K562 (cell line): ENCODE results near the gene ETV3. TPM values are rescaled to one million over a fixed set of nuclear protein-coding genes. Genes with fewer than 3 reads are reported as not detected.
"Not testable (repeated sequence)": the region's sequence is repeated elsewhere in the genome, so short reads cannot be mapped to it uniquely, and the experiment has no call there.

Experiments
- ATAC-seq: fragments of 200-7000 bp; cut with Tn5 transposase; 3 replicates; pipeline ENCODE4 v1.9.1; 2020; ENCODE audit warnings: moderate library complexity
- BruUV-seq: library from RNA; stranded (reverse); fragments of 400-500 nt; replicated peaks from 2 replicates; lab custom pipeline; 2021; lab: Mats Ljungman, UMichigan
- CTCF ChIA-PET: fragments of 300-600 bp; formaldehyde crosslinking; extraction: SDS; loops from one replicate; lab custom pipeline; 2021; ENCODE audit warnings: low intra/inter-chr PET ratio; lab: Yijun Ruan, JAX
- POLR2A ChIA-PET: fragments of 300-600, 350-650 bp; sonication (Branson Sonifier 250); formaldehyde crosslinking; extraction: SDS; loops from one replicate; lab custom pipeline; 2021; ENCODE audit warnings: antibody characterized with exemption, inconsistent platforms; lab: Yijun Ruan, JAX
- DNase-seq, 4 experiments: peaks; one replicate each; pipeline versions ENCODE4 v3.0.0 to v3.0.0-alpha.2; 2011 to 2018; ENCODE audit warnings: low spot score in 3 of 4, mixed read lengths in 3 of 4; ENCODE audit errors: extremely low read depth in 1 of 4
- FAIRE-seq: peaks from 2 replicates; lab custom pipeline; 2011; peaks lifted over from hg19 to GRCh38; lab: Jason Lieb, UNC
- H2AFZ ChIP-seq: 2 replicates; pipeline ENCODE4 v1.6.0; 2011; ENCODE audit warnings: low read depth, low read length, control low read depth, inconsistent platforms
- H3K27ac ChIP-seq: fragments of 200-600 bp; 3 replicates; pipeline ENCODE4 v1.8.0; 2011; ENCODE audit warnings: low read depth, mild to moderate bottlenecking, control low read depth, inconsistent platforms, low read length, moderate library complexity, mixed read lengths; ENCODE audit errors: extremely low read depth
- H3K27me3 ChIP-seq, 2 experiments: fragments of 300-600 bp in 1 of 2; 2 replicates in 1 of 2; 3 replicates in 1 of 2; pipeline versions ENCODE4 v1.6.0 to v1.8.0; 2011; ENCODE audit warnings: inconsistent platforms in 2 of 2, low read length in 2 of 2, mild to moderate bottlenecking in 1 of 2, mixed read lengths in 1 of 2, moderate library complexity in 1 of 2; ENCODE audit not compliant: control insufficient read depth in 2 of 2, insufficient read depth in 2 of 2
- H3K36me3 ChIP-seq: fragments of 300-600 bp; 3 replicates; pipeline ENCODE4 v1.8.0; 2011; ENCODE audit warnings: mild to moderate bottlenecking, low read length, inconsistent platforms; ENCODE audit not compliant: control insufficient read depth, insufficient read depth
- H3K4me1 ChIP-seq, 2 experiments: fragments of 200-600 bp in 1 of 2; replicated peaks in 1 of 2; 2 replicates in 1 of 2; 3 replicates in 1 of 2; pipeline versions ENCODE4 v1.5.1 to v1.8.0; 2011; ENCODE audit warnings: inconsistent platforms in 2 of 2, low read length in 2 of 2, mild to moderate bottlenecking in 1 of 2, mixed read lengths in 1 of 2, moderate library complexity in 1 of 2; ENCODE audit not compliant: control insufficient read depth in 2 of 2, insufficient read depth in 2 of 2
- H3K4me2 ChIP-seq: 2 replicates; pipeline ENCODE4 v1.6.1; 2011; ENCODE audit warnings: low read length, control low read depth, inconsistent platforms, mixed read lengths; ENCODE audit not compliant: insufficient read depth
- H3K4me3 ChIP-seq: fragments of 200-600 bp; sonication (generic), shearing (Covaris generic); 2 replicates; pipeline ENCODE4 v1.5.1; 2016; ENCODE audit warnings: control low read depth, inconsistent platforms
- H3K79me2 ChIP-seq: fragments of 200-600 bp; 3 replicates; pipeline ENCODE4 v1.8.0; 2011; ENCODE audit warnings: low read length, inconsistent platforms; ENCODE audit not compliant: control insufficient read depth, insufficient read depth
- H3K9ac ChIP-seq, 2 experiments: 2 replicates each; pipeline versions ENCODE4 v1.6.0 to v1.6.1; 2011; ENCODE audit warnings: low read depth in 2 of 2, low read length in 2 of 2, control low read depth in 1 of 2, inconsistent platforms in 1 of 2, mild to moderate bottlenecking in 1 of 2, mixed read lengths in 1 of 2; ENCODE audit not compliant: insufficient read depth in 1 of 2
- H3K9me1 ChIP-seq: one replicate; pipeline ENCODE4 v1.6.0; 2011; ENCODE audit warnings: inconsistent platforms, mild to moderate bottlenecking, low read length, moderate library complexity; ENCODE audit not compliant: control insufficient read depth, insufficient read depth
- H3K9me3 ChIP-seq: replicated peaks from 2 replicates; pipeline ENCODE4 v1.5.1; 2011; ENCODE audit warnings: low read depth, low read length, inconsistent platforms; ENCODE audit not compliant: control insufficient read depth, insufficient read depth
- H4K20me1 ChIP-seq: replicated peaks from 2 replicates; pipeline ENCODE4 v1.6.1; 2011; ENCODE audit warnings: low read length, inconsistent platforms, mixed read lengths; ENCODE audit not compliant: control insufficient read depth, insufficient read depth
- CEBPG ChIP-seq, 3 experiments: fragments of 200-800 bp in 1 of 3; sonication (Bioruptor generic) in 1 of 3; sonication (generic) in 1 of 3; formaldehyde crosslinking in 1 of 3; IDR thresholded peaks in 2 of 3; conservative IDR thresholded peaks in 1 of 3; 2 replicates each; pipeline versions ENCODE4 v1.6.1 to v1.8.0; 2016 to 2022; ENCODE audit warnings: missing compliant biosample characterization in 2 of 3, missing genetic modification characterization in 2 of 3, mild to moderate bottlenecking in 1 of 3, missing genetic modification reagents in 1 of 3
- HMGN3 ChIP-seq: IDR thresholded peaks from 2 replicates; pipeline ENCODE4 v1.6.1; 2011; ENCODE audit warnings: borderline replicate concordance, low read depth, mild to moderate bottlenecking, mixed read lengths, low read length; ENCODE audit not compliant: insufficient read length; ENCODE audit errors: extremely low read depth
- MCM5 ChIP-seq: fragments of 450-650 bp; IDR thresholded peaks from 2 replicates; pipeline ENCODE4 v1.6.1; 2016; ENCODE audit warnings: low read depth
- MYBL2 ChIP-seq, 2 experiments: fragments of 450-650 bp in 1 of 2; sonication (generic) in 1 of 2; formaldehyde crosslinking in 1 of 2; IDR thresholded peaks; 2 replicates each; pipeline versions ENCODE4 v1.6.1 to v1.8.1; 2017 to 2022; ENCODE audit warnings: borderline replicate concordance in 1 of 2, inconsistent platforms in 1 of 2, low read depth in 1 of 2, mild to moderate bottlenecking in 1 of 2, missing genetic modification reagents in 1 of 2, moderate library complexity in 1 of 2
- NBN ChIP-seq: fragments of 450-650 bp; IDR thresholded peaks from 2 replicates; pipeline ENCODE4 v1.6.1; 2016; ENCODE audit warnings: low read depth, mild to moderate bottlenecking
- NR2C2 ChIP-seq, 2 experiments: fragments of 200-800 bp in 1 of 2; sonication (Bioruptor generic) in 1 of 2; sonication (generic) in 1 of 2; formaldehyde crosslinking in 1 of 2; IDR thresholded peaks; 2 replicates each; pipeline versions ENCODE4 v1.6.1 to v1.8.0; 2016 to 2022; ENCODE audit warnings: mild to moderate bottlenecking in 1 of 2, missing compliant biosample characterization in 1 of 2, missing genetic modification characterization in 1 of 2, missing genetic modification reagents in 1 of 2
- PHB ChIP-seq: fragments of 250-450 bp; sonication (Bioruptor Pico); IDR thresholded peaks from 2 replicates; pipeline ENCODE4 v1.5.0; 2021
- POLR2H ChIP-seq: IDR thresholded peaks from 2 replicates; pipeline ENCODE4 v1.6.1; 2016; ENCODE audit warnings: missing genetic modification characterization, low read depth, mild to moderate bottlenecking, control low read depth, missing compliant biosample characterization, moderate library complexity
- TAF9B ChIP-seq: fragments of 450-650 bp; IDR thresholded peaks from 2 replicates; pipeline ENCODE4 v1.6.1; 2018; ENCODE audit warnings: mild to moderate bottlenecking; ENCODE audit not compliant: partially characterized antibody
- ZC3H8 ChIP-seq: fragments of 450-650 bp; IDR thresholded peaks from 2 replicates; pipeline ENCODE4 v1.6.1; 2017
- ZKSCAN3 ChIP-seq: fragments of 250-450 bp; sonication (Bioruptor Pico); IDR thresholded peaks from 2 replicates; pipeline ENCODE4 v1.4.0; 2020
- WGBS: fragments of 100-300 bp; shearing (Covaris generic); methylation state at CpG from one replicate; pipeline ENCODE4 v1.1.6; 2016; ENCODE audit warnings: low coverage, mixed read lengths; ENCODE audit not compliant: insufficient coverage; ENCODE audit errors: missing lambda C conversion rate; 5-methylcytosine and 5-hydroxymethylcytosine counted together
- in situ Hi-C: fragments of 300-500 bp; cut with MboI; formaldehyde crosslinking; loops from 4 replicates; pipeline ENCODE4 v1.15.0; 2018; ENCODE audit warnings: inconsistent platforms, mixed read lengths
- intact Hi-C: fragments of 100-400 bp; cut with micrococcal nuclease; formaldehyde crosslinking; loops from 2 replicates; pipeline ENCODE4 v1.14.2; 2022
- polyA plus RNA-seq, 8 experiments: library from polyadenylated mRNA; depleted of rRNA in 4 of 8; stranded (reverse) in 5 of 8; unstranded in 3 of 8; fragments of >200 nt; fragmentation: Nextera tagmentation in 2 of 8; fragmentation: Illumina TruSeq in 1 of 8; extraction: Ambion mirVana in 2 of 8; extraction: Trizol in 1 of 8; gene quantifications; 2 replicates each; pipeline versions ENCODE4 v1.2.1 to v1.2.3, GENCODE V29; 2011 to 2014; ENCODE audit warnings: inconsistent platforms in 1 of 8, missing spikeins in 1 of 8
- total RNA-seq, 7 experiments: library from RNA; depleted of rRNA in 6 of 7; stranded (reverse); fragments of >200 nt in 6 of 7; fragmentation: Illumina TruSeq in 2 of 7; extraction: Trizol in 2 of 7; gene quantifications; 2 replicates each; pipeline versions ENCODE4 v1.2.1 to v1.2.3, GENCODE V29; 2011 to 2021; ENCODE audit warnings: low replicate concordance in 1 of 7
- TF ChIP-seq, protein P1 (sequence below): sonication (generic); formaldehyde crosslinking; IDR thresholded peaks from 2 replicates; pipeline ENCODE4 v1.8.0; 2022; ENCODE audit warnings: mild to moderate bottlenecking, low read depth, missing genetic modification reagents

ETV3 gene
- total and polyA plus RNA-seq, 9 of the 15 experiments (the other 6 are each of a cell fraction or from before 2014, with no cell fraction given) = 3.1 to 16.0 (median 9.0) TPM

DNA sequence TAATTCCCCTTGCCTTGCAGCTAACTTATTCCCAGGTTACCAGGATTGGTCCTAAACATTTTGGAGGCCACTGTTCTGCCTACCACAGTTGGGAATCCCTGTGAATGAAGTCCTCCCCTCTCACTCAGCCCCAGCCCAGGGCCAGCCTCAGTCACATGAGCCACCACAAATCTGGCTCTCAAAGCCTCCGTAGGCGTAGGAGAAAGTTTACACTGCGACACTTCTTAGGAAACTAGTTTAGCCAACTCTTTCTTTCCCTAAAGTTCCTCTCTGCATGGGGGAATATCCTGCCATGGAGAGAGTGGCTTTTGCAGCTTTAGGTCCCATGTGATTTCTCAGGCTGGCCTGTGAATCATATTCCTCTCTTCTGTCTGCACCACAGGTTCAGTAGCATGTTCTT, 45.7 kb upstream of the ETV3 start:
- intact Hi-C loops (no loop called here), in situ Hi-C loops (no loop called here)
- H3K9ac ChIP-seq = no peak overlapping the region
- no TSS peak for BruUV-seq
- ChIA-PET POLR2A (interaction anchor here (0.6 to 1.6 kb wide), 2 partner anchors 124 to 396 kb away, joined by 3 to 4 read pairs; no protein-coding TSS in a partner anchor), CTCF (no interaction called here)
- DNase-seq = no peak
- H3K9me3 ChIP-seq = no peaks in the 10 kb centered on the region
- FAIRE-seq = no peak
- H3K27me3 ChIP-seq = peaks cover 11 to 54% of the 10 kb centered on the region in 2 experiments
- H3K36me3 ChIP-seq = no peaks in the 10 kb centered on the region
- WGBS = 4% methylated on average over 3 of the region's 3 CpGs
- no peak for ATAC-seq
- no peaks in the 10 kb centered on the region for H3K79me2 ChIP-seq
- no peak overlapping the region for H2AFZ ChIP-seq
- no peak overlapping the region for H3K4me3 ChIP-seq
- no peak overlapping the region for H3K27ac ChIP-seq
- H3K9me1 ChIP-seq = no peaks in the 10 kb centered on the region
- H4K20me1 ChIP-seq = no peaks in the 10 kb centered on the region
- TF ChIP-seq POLR2H (tag) (no peak), MYBL2 (IDR thresholded peaks at IDR 0.05; ENCODE audit: low read depth) (no peak), MYBL2 (CRISPR knock-in tag; IDR thresholded peaks at IDR 0.05; ENCODE audit: borderline replicate concordance) (no peak), CEBPG (CRISPR knock-in tag; IDR thresholded peaks at IDR 0.05) (no peak), CEBPG (tag; conservative IDR thresholded peaks at IDR 0.05 in 1 of 2, IDR thresholded peaks at IDR 0.05 in 1 of 2) (no peak), HMGN3 (no peak), PHB (no peak), NR2C2 (CRISPR knock-in tag; IDR thresholded peaks at IDR 0.05) (no peak), NR2C2 (tag; IDR thresholded peaks at IDR 0.05) (no peak), MCM5 (no peak), TAF9B (no peak), ZKSCAN3 (CRISPR knock-in tag) (no peak), ZC3H8 (no peak), NBN (no peak)
- TF ChIP-seq, protein P1, sequence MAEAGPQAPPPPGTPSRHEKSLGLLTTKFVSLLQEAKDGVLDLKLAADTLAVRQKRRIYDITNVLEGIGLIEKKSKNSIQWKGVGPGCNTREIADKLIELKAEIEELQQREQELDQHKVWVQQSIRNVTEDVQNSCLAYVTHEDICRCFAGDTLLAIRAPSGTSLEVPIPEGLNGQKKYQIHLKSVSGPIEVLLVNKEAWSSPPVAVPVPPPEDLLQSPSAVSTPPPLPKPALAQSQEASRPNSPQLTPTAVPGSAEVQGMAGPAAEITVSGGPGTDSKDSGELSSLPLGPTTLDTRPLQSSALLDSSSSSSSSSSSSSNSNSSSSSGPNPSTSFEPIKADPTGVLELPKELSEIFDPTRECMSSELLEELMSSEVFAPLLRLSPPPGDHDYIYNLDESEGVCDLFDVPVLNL (CRISPR knock-in tag) = no peak
- TF ChIP-seq, all 486 proteins: peak for 0
- Histone ChIP-seq H3K4me1 (no peaks in the 10 kb centered on the region), H3K4me2 (no peak overlapping the region)

DNA sequence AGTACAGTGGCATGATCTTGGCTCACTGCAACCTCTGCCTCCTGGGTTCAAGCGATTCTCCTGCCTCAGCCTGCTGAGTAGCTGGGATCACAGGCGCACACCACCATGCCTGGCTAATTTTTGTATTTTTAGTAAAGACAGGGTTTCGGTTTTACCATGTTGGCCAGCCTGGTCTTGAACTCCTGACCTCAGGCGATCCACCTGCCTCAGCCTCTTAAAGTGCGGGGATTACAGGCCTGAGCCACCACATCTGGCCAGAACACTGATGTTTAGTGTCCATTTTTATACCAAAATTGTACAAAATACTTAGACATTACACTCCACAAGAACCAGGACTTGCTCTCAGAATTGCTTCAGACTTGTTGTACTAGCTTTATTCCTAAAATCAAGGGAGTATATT, 44.2 kb upstream of the ETV3 start:
- H3K4me1 ChIP-seq, DNase-seq, intact Hi-C loops, H3K9ac ChIP-seq, in situ Hi-C loops, BruUV-seq, H3K9me3 ChIP-seq, H2AFZ ChIP-seq, H3K36me3 ChIP-seq, POLR2A ChIA-PET, ATAC-seq, H3K27ac ChIP-seq, H3K4me2 ChIP-seq, CTCF ChIA-PET, H3K4me3 ChIP-seq, H3K9me1 ChIP-seq, FAIRE-seq, H3K79me2 ChIP-seq, H4K20me1 ChIP-seq: not testable (repeated sequence)
- WGBS = 9% methylated on average over 5 of the region's 5 CpGs
- peaks cover 11 to 59% of the 10 kb centered on the region in 2 experiments for H3K27me3 ChIP-seq
